ENCODE measurements around the gene STRADB.

- no peak for TF ChIP-seq PRDM10 (tag by site-specific recombination; IDR thresholded peaks at IDR 0.05)
- TF ChIP-seq ZNF311 (tag by site-specific recombination; IDR thresholded peaks at IDR 0.05; ENCODE audit: borderline replicate concordance): no peak
- no peak for TF ChIP-seq ZBTB17 (tag by site-specific recombination; IDR thresholded peaks at IDR 0.05)
- TF ChIP-seq, protein P1, sequence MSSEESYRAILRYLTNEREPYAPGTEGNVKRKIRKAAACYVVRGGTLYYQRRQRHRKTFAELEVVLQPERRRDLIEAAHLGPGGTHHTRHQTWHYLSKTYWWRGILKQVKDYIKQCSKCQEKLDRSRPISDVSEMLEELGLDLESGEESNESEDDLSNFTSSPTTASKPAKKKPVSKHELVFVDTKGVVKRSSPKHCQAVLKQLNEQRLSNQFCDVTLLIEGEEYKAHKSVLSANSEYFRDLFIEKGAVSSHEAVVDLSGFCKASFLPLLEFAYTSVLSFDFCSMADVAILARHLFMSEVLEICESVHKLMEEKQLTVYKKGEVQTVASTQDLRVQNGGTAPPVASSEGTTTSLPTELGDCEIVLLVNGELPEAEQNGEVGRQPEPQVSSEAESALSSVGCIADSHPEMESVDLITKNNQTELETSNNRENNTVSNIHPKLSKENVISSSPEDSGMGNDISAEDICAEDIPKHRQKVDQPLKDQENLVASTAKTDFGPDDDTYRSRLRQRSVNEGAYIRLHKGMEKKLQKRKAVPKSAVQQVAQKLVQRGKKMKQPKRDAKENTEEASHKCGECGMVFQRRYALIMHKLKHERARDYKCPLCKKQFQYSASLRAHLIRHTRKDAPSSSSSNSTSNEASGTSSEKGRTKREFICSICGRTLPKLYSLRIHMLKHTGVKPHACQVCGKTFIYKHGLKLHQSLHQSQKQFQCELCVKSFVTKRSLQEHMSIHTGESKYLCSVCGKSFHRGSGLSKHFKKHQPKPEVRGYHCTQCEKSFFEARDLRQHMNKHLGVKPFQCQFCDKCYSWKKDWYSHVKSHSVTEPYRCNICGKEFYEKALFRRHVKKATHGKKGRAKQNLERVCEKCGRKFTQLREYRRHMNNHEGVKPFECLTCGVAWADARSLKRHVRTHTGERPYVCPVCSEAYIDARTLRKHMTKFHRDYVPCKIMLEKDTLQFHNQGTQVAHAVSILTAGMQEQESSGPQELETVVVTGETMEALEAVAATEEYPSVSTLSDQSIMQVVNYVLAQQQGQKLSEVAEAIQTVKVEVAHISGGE (tag by site-specific recombination; conservative IDR thresholded peaks at IDR 0.05; ENCODE audit: low read depth): no peak
- no peak; the same call in 1 of the 2 replicates for TF ChIP-seq TRIM28 (IDR thresholded peaks at IDR 0.05; ENCODE audit: borderline replicate concordance, low read length)
- TF ChIP-seq ZNF324 (tag by site-specific recombination; IDR thresholded peaks at IDR 0.05): peak; percentile 39; the same call in 1 of the 2 replicates
- TF ChIP-seq ZIC2 (tag by site-specific recombination; IDR thresholded peaks at IDR 0.05): no peak
- TF ChIP-seq ZBTB49 (tag by site-specific recombination; IDR thresholded peaks at IDR 0.05; ENCODE audit: low read depth): no peak
- no peak for TF ChIP-seq ZNF121 (tag by site-specific recombination; IDR thresholded peaks at IDR 0.05)
- no peak for TF ChIP-seq YY1 (tag by site-specific recombination; IDR thresholded peaks at IDR 0.05)
Observed at GRCh38 chr2:201406077-201406662, 45.4 kb upstream of the STRADB start.
